Ovary (tissue), 3 donors: ENCODE data around the gene LRMDA.

Experiments
- CTCF ChIP-seq, 3 donors: fragments of 450-650 bp in 2 of 3; fragments of 200-600 bp in 1 of 3; IDR thresholded peaks; one replicate each; pipeline versions ENCODE4 v1.5.1 to v1.8.0; 2016 to 2022; ENCODE audit warnings: antibody characterized with exemption in 3 of 3, mild to moderate bottlenecking in 1 of 3
- POLR2A ChIP-seq: fragments of 450-650 bp; IDR thresholded peaks from one replicate; pipeline ENCODE4 v1.6.1; 2017; ENCODE audit warnings: antibody characterized with exemption, mild to moderate bottlenecking, moderate library complexity
- donor health status: DM: no; HTN: no; CAD: no.

GRCh38 chr10:76342996-76343395 is 911.6 kb downstream of the LRMDA start:
- TF ChIP-seq CTCF (IDR thresholded peaks at IDR 0.05) (no peak), POLR2A (no peak)
